ENCODE data around the gene TMEM271.

TMEM271 gene

GRCh38 chr4:530017-530781 is 45.9 kb downstream of the TMEM271 start:
- TF ChIP-seq CTCF (conservative IDR thresholded peaks at IDR 0.05) = no peak
- H3K27ac ChIP-seq = no peak overlapping the region

GRCh38 chr4:529563-529962 is 46.5 kb downstream of the TMEM271 start:
- H3K27ac ChIP-seq = no peak overlapping the region
- TF ChIP-seq CTCF (conservative IDR thresholded peaks at IDR 0.05) = no peak

- H3K27ac ChIP-seq = no peak overlapping the region
- TF ChIP-seq CTCF (conservative IDR thresholded peaks at IDR 0.05) = no peak
Observed at GRCh38 chr4:528835-529234, 47.3 kb downstream of the TMEM271 start.

- no peak for TF ChIP-seq CTCF (conservative IDR thresholded peaks at IDR 0.05)
- H3K27ac ChIP-seq = no peak overlapping the region
Observed at GRCh38 chr4:528296-528695, 47.8 kb downstream of the TMEM271 start.

GRCh38 chr4:526971-527460 is 49.1 kb downstream of the TMEM271 start:
- TF ChIP-seq CTCF (conservative IDR thresholded peaks at IDR 0.05) = no peak
- H3K27ac ChIP-seq = no peak overlapping the region

- no peak overlapping the region for H3K27ac ChIP-seq
- TF ChIP-seq CTCF (conservative IDR thresholded peaks at IDR 0.05) = no peak
Observed at GRCh38 chr4:526189-526909, 49.7 kb downstream of the TMEM271 start.

- H3K27ac ChIP-seq = no peak overlapping the region
- TF ChIP-seq CTCF (conservative IDR thresholded peaks at IDR 0.05) = no peak
Observed at GRCh38 chr4:525660-526059, 50.4 kb downstream of the TMEM271 start.

Data from VCaP (cell line).